NCI-H2107 (cell line): ENCODE results near the gene NCBP2L.

Experiments used
- DNase-seq: peaks from one replicate; lab custom pipeline; 2025; lab: John Stamatoyannopoulos, UW

The NCBP2L gene

GRCh38 chrX:107752714-107753113 lies 24.8 kb upstream of the NCBP2L start:
- no peak for DNase-seq

GRCh38 chrX:107753187-107753586 lies 24.3 kb upstream of the NCBP2L start:
- no peak for DNase-seq

- no peak for DNase-seq
Observed at GRCh38 chrX:107755721-107756120, 21.8 kb upstream of the NCBP2L start.

GRCh38 chrX:107758231-107758766 lies 19.2 kb upstream of the NCBP2L start:
- no peak for DNase-seq

- no peak for DNase-seq
Observed at GRCh38 chrX:107760304-107761077, 17.0 kb upstream of the NCBP2L start.

- DNase-seq, result no peak
Observed at GRCh38 chrX:107763647-107764046, 13.9 kb upstream of the NCBP2L start.

GRCh38 chrX:107764845-107765608 lies 12.5 kb upstream of the NCBP2L start:
- DNase-seq, result no peak

GRCh38 chrX:107766470-107767150 lies 10.9 kb upstream of the NCBP2L start:
- no peak for DNase-seq

GRCh38 chrX:107768051-107768450 lies 9.5 kb upstream of the NCBP2L start:
- DNase-seq, result no peak

- DNase-seq, result no peak
Observed at GRCh38 chrX:107769581-107770317, 7.8 kb upstream of the NCBP2L start.

- DNase-seq, result no peak
Observed at GRCh38 chrX:107773206-107773605, 4.3 kb upstream of the NCBP2L start.

GRCh38 chrX:107773906-107774435 lies 3.6 kb upstream of the NCBP2L start:
- DNase-seq, result no peak

- no peak for DNase-seq
Observed at GRCh38 chrX:107775000-107775733, 2.4 kb upstream of the NCBP2L start.

- peak; percentile 26 for DNase-seq
Observed at GRCh38 chrX:107775734-107776511, 1.6 kb upstream of the NCBP2L start, which contains the start of gene TSC22D3. TSC22D3 (minus strand) TSS chrX:107775787; CDS start chrX:107775419, 368 bp downstream.

GRCh38 chrX:107776649-107777535 lies 641 bp upstream of the NCBP2L start:
- DNase-seq, result peak; percentile 49

- DNase-seq, result no peak
Observed at GRCh38 chrX:107780525-107780924, 3.0 kb downstream of the NCBP2L start.

- no peak for DNase-seq
Observed at GRCh38 chrX:107787827-107788226, 10.3 kb downstream of the NCBP2L start.

GRCh38 chrX:107804427-107804826 lies 26.9 kb downstream of the NCBP2L start:
- DNase-seq, result no peak

GRCh38 chrX:107805179-107805578 lies 27.6 kb downstream of the NCBP2L start:
- no peak for DNase-seq
